ENCODE measurements around the gene CCDC175.

GRCh38 chr14:59532419-59532818 lies 44.2 kb downstream of the CCDC175 start:
- TF ChIP-seq ARNTL (CRISPR knock-in tag; IDR thresholded peaks at IDR 0.05; ENCODE audit: borderline replicate concordance, low read depth), result no peak
- no peak for TF ChIP-seq OSR1 (CRISPR knock-in tag; IDR thresholded peaks at IDR 0.05)
- TF ChIP-seq ZNF8 (CRISPR knock-in tag; IDR thresholded peaks at IDR 0.05), result no peak
- TF ChIP-seq CSRNP3 (CRISPR knock-in tag; IDR thresholded peaks at IDR 0.05), result no peak
- TF ChIP-seq BACH2 (CRISPR knock-in tag; IDR thresholded peaks at IDR 0.05; ENCODE audit: borderline replicate concordance), result no peak
- TF ChIP-seq ZFP30 (CRISPR knock-in tag; IDR thresholded peaks at IDR 0.05), result no peak
- TF ChIP-seq ZFP3 (CRISPR knock-in tag; IDR thresholded peaks at IDR 0.05), result no peak
- no peak for TF ChIP-seq RARB (CRISPR knock-in tag; IDR thresholded peaks at IDR 0.05)
- TF ChIP-seq ISL1 (CRISPR knock-in tag; IDR thresholded peaks at IDR 0.05), result no peak
- TF ChIP-seq CREB5 (CRISPR knock-in tag; IDR thresholded peaks at IDR 0.05; ENCODE audit: low read depth), result no peak
- TF ChIP-seq, protein P1, sequence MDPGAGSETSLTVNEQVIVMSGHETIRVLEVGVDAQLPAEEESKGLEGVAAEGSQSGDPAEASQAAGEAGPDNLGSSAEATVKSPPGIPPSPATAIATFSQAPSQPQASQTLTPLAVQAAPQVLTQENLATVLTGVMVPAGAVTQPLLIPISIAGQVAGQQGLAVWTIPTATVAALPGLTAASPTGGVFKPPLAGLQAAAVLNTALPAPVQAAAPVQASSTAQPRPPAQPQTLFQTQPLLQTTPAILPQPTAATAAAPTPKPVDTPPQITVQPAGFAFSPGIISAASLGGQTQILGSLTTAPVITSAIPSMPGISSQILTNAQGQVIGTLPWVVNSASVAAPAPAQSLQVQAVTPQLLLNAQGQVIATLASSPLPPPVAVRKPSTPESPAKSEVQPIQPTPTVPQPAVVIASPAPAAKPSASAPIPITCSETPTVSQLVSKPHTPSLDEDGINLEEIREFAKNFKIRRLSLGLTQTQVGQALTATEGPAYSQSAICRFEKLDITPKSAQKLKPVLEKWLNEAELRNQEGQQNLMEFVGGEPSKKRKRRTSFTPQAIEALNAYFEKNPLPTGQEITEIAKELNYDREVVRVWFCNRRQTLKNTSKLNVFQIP (CRISPR knock-in tag; IDR thresholded peaks at IDR 0.05; ENCODE audit: borderline replicate concordance, low read depth), result no peak
- TF ChIP-seq, protein P2, sequence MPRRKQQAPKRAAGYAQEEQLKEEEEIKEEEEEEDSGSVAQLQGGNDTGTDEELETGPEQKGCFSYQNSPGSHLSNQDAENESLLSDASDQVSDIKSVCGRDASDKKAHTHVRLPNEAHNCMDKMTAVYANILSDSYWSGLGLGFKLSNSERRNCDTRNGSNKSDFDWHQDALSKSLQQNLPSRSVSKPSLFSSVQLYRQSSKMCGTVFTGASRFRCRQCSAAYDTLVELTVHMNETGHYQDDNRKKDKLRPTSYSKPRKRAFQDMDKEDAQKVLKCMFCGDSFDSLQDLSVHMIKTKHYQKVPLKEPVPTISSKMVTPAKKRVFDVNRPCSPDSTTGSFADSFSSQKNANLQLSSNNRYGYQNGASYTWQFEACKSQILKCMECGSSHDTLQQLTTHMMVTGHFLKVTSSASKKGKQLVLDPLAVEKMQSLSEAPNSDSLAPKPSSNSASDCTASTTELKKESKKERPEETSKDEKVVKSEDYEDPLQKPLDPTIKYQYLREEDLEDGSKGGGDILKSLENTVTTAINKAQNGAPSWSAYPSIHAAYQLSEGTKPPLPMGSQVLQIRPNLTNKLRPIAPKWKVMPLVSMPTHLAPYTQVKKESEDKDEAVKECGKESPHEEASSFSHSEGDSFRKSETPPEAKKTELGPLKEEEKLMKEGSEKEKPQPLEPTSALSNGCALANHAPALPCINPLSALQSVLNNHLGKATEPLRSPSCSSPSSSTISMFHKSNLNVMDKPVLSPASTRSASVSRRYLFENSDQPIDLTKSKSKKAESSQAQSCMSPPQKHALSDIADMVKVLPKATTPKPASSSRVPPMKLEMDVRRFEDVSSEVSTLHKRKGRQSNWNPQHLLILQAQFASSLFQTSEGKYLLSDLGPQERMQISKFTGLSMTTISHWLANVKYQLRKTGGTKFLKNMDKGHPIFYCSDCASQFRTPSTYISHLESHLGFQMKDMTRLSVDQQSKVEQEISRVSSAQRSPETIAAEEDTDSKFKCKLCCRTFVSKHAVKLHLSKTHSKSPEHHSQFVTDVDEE (CRISPR knock-in tag; IDR thresholded peaks at IDR 0.05), result no peak
- TF ChIP-seq, protein P3, sequence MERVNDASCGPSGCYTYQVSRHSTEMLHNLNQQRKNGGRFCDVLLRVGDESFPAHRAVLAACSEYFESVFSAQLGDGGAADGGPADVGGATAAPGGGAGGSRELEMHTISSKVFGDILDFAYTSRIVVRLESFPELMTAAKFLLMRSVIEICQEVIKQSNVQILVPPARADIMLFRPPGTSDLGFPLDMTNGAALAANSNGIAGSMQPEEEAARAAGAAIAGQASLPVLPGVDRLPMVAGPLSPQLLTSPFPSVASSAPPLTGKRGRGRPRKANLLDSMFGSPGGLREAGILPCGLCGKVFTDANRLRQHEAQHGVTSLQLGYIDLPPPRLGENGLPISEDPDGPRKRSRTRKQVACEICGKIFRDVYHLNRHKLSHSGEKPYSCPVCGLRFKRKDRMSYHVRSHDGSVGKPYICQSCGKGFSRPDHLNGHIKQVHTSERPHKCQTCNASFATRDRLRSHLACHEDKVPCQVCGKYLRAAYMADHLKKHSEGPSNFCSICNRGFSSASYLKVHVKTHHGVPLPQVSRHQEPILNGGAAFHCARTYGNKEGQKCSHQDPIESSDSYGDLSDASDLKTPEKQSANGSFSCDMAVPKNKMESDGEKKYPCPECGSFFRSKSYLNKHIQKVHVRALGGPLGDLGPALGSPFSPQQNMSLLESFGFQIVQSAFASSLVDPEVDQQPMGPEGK (CRISPR knock-in tag; IDR thresholded peaks at IDR 0.05; ENCODE audit: borderline replicate concordance), result no peak
